Caki2 (cell line): Measurements from ENCODE around the gene LCN1. TPM values are rescaled to one million over a fixed set of nuclear protein-coding genes. Genes with fewer than 3 reads are reported as not detected.

Source experiments
- total RNA-seq: library from RNA; depleted of rRNA; stranded (reverse); fragments of >200 nt; shearing (Covaris generic); gene quantifications from 2 replicates; pipeline ENCODE4 v1.2.3, GENCODE V29; 2014; ENCODE audit warnings: low replicate concordance; rRNA removed

The LCN1 gene
- total RNA-seq, 1 experiment from 2014 or later = not detected

Other genes with a start within 250 kb of the LCN1 start
- gene PPP1R26, start 41.7 kb upstream of the LCN1 start, total RNA-seq = 30.4 and 32.4 TPM in 2 replicates
- gene MRPS2, start 20.8 kb upstream of the LCN1 start, total RNA-seq = 30.9 and 50.6 TPM in 2 replicates
- not detected in 2 replicates for gene OBP2A, start 24.7 kb downstream of the LCN1 start, total RNA-seq
- gene PAEP, start 40.3 kb downstream of the LCN1 start, total RNA-seq = not detected in 2 replicates
- not detected in 2 replicates for gene GLT6D1, start 118.1 kb downstream of the LCN1 start, total RNA-seq
- gene LCN9, start 141.9 kb downstream of the LCN1 start, total RNA-seq = not detected in 2 replicates
- gene SOHLH1, start 178.0 kb downstream of the LCN1 start, total RNA-seq = not detected in 2 replicates
- not detected in 2 replicates for gene KCNT1, start 180.7 kb downstream of the LCN1 start, total RNA-seq